Keratinocyte (primary cell): ENCODE measurements around the gene PVALB.

Experiments used
- CTCF ChIP-seq, 3 experiments: IDR thresholded peaks in 1 of 3; conservative IDR thresholded peaks in 1 of 3; optimal IDR thresholded peaks in 1 of 3; 2 replicates in 2 of 3; 3 replicates in 1 of 3; pipeline versions ENCODE3 to v1.5.1; 2011; ENCODE audit warnings: low read length in 3 of 3, mild to moderate bottlenecking in 3 of 3, moderate library complexity in 2 of 3, control low read depth in 1 of 3, inconsistent platforms in 1 of 3; ENCODE audit not compliant: insufficient read depth in 2 of 3; ENCODE audit errors: extremely low read depth in 1 of 3
- EZH2 ChIP-seq: IDR thresholded peaks from one replicate; pipeline ENCODE4 v1.6.1; 2012; ENCODE audit warnings: inconsistent platforms, mild to moderate bottlenecking, low read length, moderate library complexity

GRCh38 chr22:36781656-36782627 is 34.9 kb downstream of the PVALB start:
- TF ChIP-seq CTCF (optimal IDR thresholded peaks at IDR 0.05 in 1 of 3, IDR thresholded peaks at IDR 0.05 in 1 of 3, conservative IDR thresholded peaks at IDR 0.05 in 1 of 3; ENCODE audit: extremely low read depth in 1 of 3, insufficient read depth in 2 of 3, low read length in 3 of 3) (peak; percentile 83 to 97 (median 92)), EZH2 (no peak)
